Thoracic aorta (tissue), 2 donors: ENCODE results near the gene MLPH. TPM values are rescaled to one million over a fixed set of nuclear protein-coding genes. Genes with fewer than 3 reads are reported as not detected.

Experiments used
- ATAC-seq: fragments of 150-250 bp; one replicate; pipeline ENCODE4 v1.8.0; 2017; ENCODE audit warnings: low read depth; ENCODE audit not compliant: insufficient number of reproducible peaks, low FRiP score
- DNase-seq: peaks from one replicate; pipeline ENCODE4 v3.0.0-alpha.2; 2020; ENCODE audit warnings: low spot score
- H3K27ac ChIP-seq, 2 donors: fragments of 200-600 bp; sonication (generic); 1 replicate in 1 of 2; 2 replicates in 1 of 2; pipeline ENCODE4 v1.5.1; 2016; ENCODE audit warnings: mild to moderate bottlenecking in 2 of 2, moderate library complexity in 2 of 2
- H3K27me3 ChIP-seq: fragments of 200-600 bp; sonication (generic); replicated peaks from 2 replicates; pipeline ENCODE4 v1.6.0; 2016; ENCODE audit warnings: mild to moderate bottlenecking; ENCODE audit not compliant: insufficient read depth
- H3K36me3 ChIP-seq: fragments of 200-600 bp; sonication (generic); one replicate; pipeline ENCODE4 v1.5.1; 2016
- H3K4me1 ChIP-seq, 2 donors: fragments of 200-600 bp; sonication (generic); 1 replicate in 1 of 2; 2 replicates in 1 of 2; pipeline versions ENCODE4 v1.5.1 to v1.6.0; 2016; ENCODE audit warnings: low read depth in 2 of 2, mild to moderate bottlenecking in 1 of 2; ENCODE audit not compliant: control insufficient read depth in 1 of 2
- H3K4me3 ChIP-seq: fragments of 200-600 bp; sonication (generic); 2 replicates; pipeline ENCODE4 v1.5.1; 2016; ENCODE audit warnings: mild to moderate bottlenecking
- H3K9me3 ChIP-seq: fragments of 200-600 bp; sonication (generic); 2 replicates; pipeline ENCODE4 v1.5.1; 2016
- CTCF ChIP-seq: fragments of 200-600 bp; sonication (generic); IDR thresholded peaks from one replicate; pipeline ENCODE4 v1.5.1; 2019; ENCODE audit warnings: antibody characterized with exemption
- total RNA-seq, 2 donors: library from RNA; depleted of rRNA; stranded (reverse); fragments of >200 nt; gene quantifications; one replicate each; pipeline versions ENCODE4 v1.1.0 to v1.2.3, GENCODE V29; 2016

MLPH gene
- total RNA-seq, 2 donors from 2014 or later, result 2.0 to 7.4 TPM

GRCh38 chr2:237538001-237538720 lies 51.1 kb downstream of the MLPH start:
- no peak for ATAC-seq
- no peak overlapping the region for H3K27ac ChIP-seq
- no peak for TF ChIP-seq CTCF
- H3K4me3 ChIP-seq, result no peak overlapping the region
- no peak for DNase-seq
- H3K27me3 ChIP-seq, result no peaks in the 10 kb centered on the region
- H3K4me1 ChIP-seq, result no peaks in the 10 kb centered on the region
- no peaks in the 10 kb centered on the region for H3K36me3 ChIP-seq
- no peaks in the 10 kb centered on the region for H3K9me3 ChIP-seq

DNA sequence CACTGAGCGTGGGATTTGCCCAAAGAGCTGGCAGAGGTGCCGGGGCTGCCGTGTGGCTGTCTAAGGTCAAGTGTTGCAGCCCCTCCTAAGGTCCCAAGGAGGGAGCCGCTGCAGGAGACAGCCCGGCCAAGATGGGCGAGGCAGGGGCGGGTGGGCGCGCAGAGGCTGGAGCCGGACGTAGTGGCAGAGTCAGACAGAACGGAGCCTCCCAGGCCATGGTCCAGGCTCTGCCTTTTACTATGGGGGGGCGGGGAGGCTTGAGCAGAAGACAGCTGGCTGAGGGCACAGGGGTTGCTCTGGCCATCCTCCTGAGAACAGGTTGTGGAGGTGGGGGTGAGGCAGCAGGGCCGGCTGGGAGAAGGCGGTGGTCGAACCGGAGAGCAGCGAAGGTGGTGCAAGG lies 51.9 kb downstream of the MLPH start:
- no peak for DNase-seq
- Histone ChIP-seq H3K4me1 (no peaks in the 10 kb centered on the region), H3K9me3 (no peaks in the 10 kb centered on the region), H3K27ac (no peak overlapping the region), H3K4me3 (no peak overlapping the region), H3K36me3 (no peaks in the 10 kb centered on the region), H3K27me3 (no peaks in the 10 kb centered on the region)
- TF ChIP-seq CTCF, result no peak
- no peak for ATAC-seq

- H3K9me3 ChIP-seq, result no peaks in the 10 kb centered on the region
- no peak overlapping the region for H3K27ac ChIP-seq
- no peak overlapping the region for H3K4me3 ChIP-seq
- no peak for TF ChIP-seq CTCF
- H3K27me3 ChIP-seq, result no peaks in the 10 kb centered on the region
- H3K4me1 ChIP-seq, result no peaks in the 10 kb centered on the region
- ATAC-seq (no peak), DNase-seq (no peak)
- H3K36me3 ChIP-seq, result no peaks in the 10 kb centered on the region
Measured at GRCh38 chr2:237539681-237540080, 52.6 kb downstream of the MLPH start.

GRCh38 chr2:237540223-237540775 lies 53.2 kb downstream of the MLPH start:
- H3K27me3 ChIP-seq, result no peaks in the 10 kb centered on the region
- DNase-seq, result no peak
- no peak overlapping the region for H3K27ac ChIP-seq
- TF ChIP-seq CTCF, result no peak
- no peaks in the 10 kb centered on the region for H3K4me1 ChIP-seq
- ATAC-seq, result no peak
- H3K4me3 ChIP-seq, result no peak overlapping the region
- H3K36me3 ChIP-seq, result no peaks in the 10 kb centered on the region
- H3K9me3 ChIP-seq, result no peaks in the 10 kb centered on the region

DNA sequence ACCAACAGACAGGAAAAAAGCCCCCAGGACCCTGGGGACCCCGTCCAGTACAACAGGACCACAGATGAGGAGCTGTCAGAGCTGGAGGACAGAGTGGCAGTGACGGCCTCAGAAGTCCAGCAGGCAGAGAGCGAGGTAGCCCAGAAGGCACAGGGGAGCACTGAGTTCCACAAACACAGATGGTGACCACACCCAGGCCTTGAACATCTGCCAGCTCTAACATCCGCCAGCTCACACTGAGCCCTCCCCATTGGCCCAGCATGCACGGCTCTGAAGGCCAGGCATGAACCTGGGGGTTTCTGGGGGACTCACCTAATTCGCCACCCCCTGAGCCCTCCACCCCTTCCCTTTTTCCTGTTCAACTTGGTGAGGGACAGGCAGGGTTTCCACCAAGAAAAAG lies 53.8 kb downstream of the MLPH start:
- H3K27ac ChIP-seq, result no peak overlapping the region
- ATAC-seq, result no peak

More for the DNA sequence above, 53.8 kb downstream of the MLPH start:
- Histone ChIP-seq H3K4me3 (no peak overlapping the region), H3K27me3 (no peaks in the 10 kb centered on the region), H3K4me1 (no peaks in the 10 kb centered on the region), H3K9me3 (no peaks in the 10 kb centered on the region), H3K36me3 (no peaks in the 10 kb centered on the region)
- DNase-seq, result no peak
- no peak for TF ChIP-seq CTCF
